Stimulated activated CD8-positive, alpha-beta memory T cell treated with anti-CD3 and anti-CD28 coated beads, Interleukin-7, amount 100 ng/mL, for 48 hours (primary cell): ENCODE data around the gene UROS.

Experiments used
- DNase-seq, 2 donors: peaks; one replicate each; pipeline ENCODE4 v3.0.0-alpha.2; 2020; ENCODE audit warnings: low read depth in 1 of 2; ENCODE audit errors: extremely low read depth in 1 of 2

The UROS gene

DNA sequence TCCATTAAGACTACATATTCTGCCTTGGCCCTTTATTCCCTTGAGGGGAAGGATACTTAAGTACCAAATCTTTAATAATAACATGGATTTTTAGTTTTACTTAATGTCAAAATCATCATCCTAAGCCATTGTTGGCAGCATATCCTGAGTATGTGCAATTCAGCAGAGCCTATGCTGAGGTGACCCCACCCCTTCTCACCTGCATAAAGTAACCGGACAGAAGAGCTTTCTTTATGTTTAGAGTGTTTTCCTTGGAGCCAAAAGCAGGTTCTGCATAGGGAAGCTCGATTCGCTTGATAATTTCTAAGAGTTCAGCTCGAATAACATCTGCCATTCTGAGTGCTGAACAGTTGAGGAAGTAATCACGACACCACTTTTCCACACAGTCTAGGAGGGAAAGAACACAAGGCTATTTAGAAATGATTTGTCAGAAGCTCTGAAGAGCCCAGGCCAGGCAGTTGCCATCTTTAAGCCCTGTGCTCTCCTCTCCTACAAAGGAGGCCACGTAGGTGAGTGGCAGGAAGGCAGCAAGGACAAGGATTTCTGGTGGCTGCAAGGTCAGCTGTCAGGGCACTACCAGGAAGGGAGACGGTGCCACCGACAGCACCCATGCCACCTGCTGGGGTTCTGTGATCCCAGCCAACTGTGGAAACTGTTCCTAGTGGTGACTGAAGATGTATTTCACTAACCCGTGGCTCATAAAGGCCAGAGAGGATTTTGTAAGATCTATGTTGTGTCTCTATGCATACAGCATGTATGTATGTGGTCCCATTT, 15.9 kb upstream of the UROS start:
- DNase-seq = no peak

DNA sequence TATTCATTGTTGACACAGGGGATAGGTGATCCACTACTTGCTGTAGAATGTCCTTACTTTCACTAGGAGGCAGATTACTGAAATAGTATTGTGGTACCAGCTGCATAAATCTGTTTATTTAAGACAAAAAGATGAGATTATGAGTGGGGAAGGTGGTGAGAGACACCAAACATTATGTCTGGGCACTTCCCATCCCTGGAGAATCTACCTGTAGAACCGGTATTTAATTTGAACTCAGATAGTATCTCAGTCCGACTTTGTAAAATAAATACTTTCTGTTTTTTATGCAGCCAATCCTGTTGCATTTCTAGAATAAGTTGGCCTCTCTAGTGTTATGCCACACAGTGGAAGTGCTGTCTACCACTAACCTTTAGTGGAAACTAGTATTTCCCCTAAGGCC, 13.7 kb upstream of the UROS start:
- no peak for DNase-seq

GRCh38 chr10:125828311-125828710, 5.3 kb upstream of the UROS start:
- no peak for DNase-seq

- DNase-seq = no peak
Measured at GRCh38 chr10:125827133-125827532, 4.1 kb upstream of the UROS start.

GRCh38 chr10:125824736-125825135, 1.7 kb upstream of the UROS start:
- DNase-seq = no peak

- DNase-seq = no peak
Measured at GRCh38 chr10:125823663-125824251, 699 bp upstream of the UROS start.

DNA sequence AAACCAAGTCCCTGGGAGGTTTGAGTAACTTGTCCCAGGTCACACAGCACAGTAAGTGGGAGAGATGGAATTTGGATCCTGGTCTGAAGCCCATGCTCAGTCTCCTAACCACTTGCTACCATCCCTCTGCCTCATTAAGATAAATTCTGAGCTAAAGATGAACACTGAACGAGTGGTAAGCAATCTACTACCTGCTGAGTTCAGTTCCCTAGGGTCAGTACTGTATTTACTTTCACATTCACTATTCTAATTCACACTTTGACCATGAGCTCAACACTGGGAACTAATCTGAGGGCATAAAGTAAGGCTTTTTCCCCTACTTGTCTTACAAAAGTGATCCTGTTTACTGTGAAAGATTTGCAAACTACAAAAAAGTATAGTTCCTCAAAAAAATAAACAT, 2.4 kb downstream of the UROS start:
- DNase-seq = no peak

GRCh38 chr10:125817337-125817946, 5.6 kb downstream of the UROS start:
- no peak for DNase-seq

- DNase-seq = no peak
Measured at GRCh38 chr10:125816548-125816947, 6.5 kb downstream of the UROS start.

DNA sequence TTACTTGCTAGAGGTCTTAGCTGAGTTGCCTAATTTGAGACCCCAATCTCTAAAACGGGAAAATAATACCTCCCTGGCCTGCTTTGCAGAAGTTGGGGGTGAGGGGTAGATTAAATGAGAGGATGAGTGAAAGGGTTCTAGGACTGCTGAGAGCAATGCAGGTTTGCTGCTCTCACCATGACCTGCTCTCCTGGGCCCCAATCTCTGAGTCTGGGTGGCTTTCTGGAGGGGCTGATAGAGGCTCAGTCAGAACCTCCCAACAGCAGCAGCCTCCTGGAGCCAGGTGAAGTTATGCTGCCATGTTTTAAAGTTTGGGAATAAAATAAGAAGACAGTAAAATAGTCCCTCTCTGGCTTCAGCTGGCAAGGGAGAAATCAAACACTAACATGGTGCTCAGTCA, 7.3 kb downstream of the UROS start:
- DNase-seq = no peak

DNA sequence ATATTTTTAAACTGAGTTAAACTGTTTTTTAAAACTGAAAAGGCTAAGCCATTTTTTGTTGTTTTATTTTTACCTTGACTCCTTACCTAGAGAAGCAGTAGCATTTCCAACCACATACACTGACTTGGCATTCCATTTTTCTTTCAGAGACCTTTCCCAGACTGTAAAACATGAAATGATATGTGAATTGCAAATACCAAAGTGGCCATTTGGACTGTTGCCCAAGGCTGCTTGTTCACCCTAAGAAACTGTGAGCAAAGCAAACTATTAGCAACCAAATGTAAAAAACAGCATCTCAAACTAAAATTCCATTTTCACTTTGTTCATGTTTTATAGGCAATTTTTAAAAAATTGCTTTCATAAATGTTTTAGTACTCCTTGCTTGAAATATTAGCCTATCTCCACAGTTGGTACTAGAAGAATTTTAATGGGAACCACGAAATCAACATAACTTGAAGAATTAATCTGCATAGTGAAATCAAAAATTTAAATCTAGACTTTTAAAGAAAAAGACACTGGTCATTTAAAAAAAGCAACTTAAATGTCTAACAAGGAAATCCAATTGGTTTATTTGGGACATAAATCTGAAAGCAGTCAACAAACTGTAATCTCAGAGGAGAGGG, 10.8 kb downstream of the UROS start:
- no peak for DNase-seq

DNA sequence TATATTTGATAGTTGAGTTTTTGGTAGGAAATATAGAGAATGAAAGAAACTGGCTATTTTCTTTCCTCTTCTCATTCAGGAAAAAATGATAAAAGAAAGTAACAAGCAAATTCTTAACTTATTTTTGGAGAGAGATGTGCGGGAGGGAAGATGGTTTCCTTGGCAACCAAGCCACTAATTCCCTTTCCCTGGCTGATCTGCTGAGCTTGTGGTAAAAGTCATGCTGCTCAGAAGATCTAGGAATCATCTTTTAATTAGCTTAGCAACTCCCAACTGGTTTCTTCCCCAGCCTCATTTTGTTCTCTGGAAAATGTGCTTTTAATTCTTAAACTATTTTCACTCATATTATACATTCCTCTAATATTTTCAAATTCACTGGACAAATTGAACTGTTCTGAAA, 11.8 kb downstream of the UROS start:
- DNase-seq = no peak

DNA sequence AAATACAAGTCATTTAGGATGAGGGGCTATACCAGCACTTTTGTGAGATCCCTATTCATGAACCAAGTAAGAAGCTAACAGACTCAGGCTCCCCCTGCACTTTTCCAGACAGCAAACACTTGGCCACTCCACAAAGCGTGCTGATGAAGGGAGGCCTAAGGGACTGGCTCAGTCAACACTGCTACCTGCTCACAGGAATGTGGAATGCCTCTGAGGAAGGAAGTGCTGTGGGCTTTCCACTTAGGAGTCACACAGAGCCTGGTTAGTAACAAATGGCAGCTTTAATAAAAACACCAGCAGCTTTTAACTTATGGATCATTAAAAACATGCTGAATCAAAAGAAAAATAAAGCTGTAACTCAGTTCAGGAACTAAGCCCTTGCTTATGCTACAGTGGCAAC, 15.0 kb downstream of the UROS start:
- no peak for DNase-seq

DNA sequence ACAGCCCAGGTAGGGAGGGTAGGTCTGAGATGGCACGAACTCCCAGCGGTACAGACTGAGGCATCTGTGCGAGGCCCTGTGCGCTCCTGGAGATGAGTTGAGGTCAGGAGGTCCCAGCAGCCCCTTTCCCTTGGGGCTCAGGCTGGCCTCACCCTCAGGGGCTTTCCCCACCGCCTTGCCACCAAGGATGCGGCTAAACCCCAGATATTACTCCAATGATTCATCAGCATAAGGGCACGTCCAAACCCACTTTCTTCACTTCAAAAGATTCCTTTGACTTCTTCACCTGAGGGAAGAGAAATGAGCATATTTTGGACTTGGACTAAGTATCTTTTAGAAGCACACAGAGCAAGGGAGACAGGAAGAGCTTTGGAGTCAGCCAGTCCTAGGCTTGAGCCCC, 20.3 kb downstream of the UROS start:
- no peak for DNase-seq

DNA sequence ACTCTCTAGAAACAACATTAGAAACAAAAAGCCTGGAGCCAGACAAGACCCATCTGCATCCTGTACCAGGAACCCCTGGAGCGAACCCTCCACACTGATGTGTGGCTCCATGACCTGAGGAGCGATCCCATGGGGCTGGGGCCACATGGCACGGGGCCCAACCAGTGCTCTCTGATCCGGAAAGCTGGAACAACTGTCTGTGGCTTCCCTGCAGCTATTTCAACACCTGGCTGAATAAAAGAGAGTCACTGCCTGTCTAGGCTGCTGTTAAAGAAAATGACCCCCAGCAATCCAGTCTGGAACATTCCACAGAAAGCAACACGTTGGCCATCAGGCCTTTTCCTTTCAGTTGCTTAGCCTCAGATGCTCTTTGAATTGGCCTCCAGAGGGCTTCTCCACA, 20.9 kb downstream of the UROS start:
- DNase-seq = no peak

GRCh38 chr10:125801574-125801973, 21.5 kb downstream of the UROS start:
- DNase-seq = no peak

DNA sequence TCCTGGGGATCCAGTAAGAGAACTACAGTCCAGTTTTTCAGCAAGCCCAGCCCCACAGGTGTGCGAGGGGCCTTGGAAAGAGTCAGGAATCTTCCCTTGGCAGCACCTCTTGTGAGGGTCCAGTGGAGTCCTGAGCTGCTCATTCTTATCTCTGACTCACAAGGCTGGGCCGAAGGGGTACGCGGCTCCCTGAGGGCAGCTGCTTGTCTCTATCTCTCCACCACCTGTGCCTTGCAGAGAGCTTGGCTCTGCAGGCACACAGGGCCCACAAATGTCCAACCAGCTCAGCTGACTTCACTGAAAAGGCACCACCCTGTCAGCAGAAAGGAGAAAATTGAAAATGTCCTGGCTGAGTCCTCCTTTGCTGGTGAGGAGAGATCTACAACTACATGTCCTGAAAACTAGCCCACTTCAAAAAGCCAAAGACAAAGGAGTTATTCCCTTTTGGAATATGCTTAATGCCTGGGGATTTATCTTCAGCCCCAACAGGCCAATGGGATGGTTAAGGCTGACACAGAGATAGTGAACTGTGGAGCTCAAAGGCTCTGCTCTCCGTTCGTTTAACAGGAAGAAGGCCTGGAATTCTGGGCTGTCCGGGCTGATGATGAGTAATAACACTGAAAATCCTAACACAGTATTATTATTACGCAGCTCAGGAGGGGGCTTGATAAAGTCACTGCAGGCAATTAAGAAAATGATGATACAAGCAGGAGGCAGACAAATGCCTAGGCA, 23.4 kb downstream of the UROS start:
- no peak for DNase-seq

DNA sequence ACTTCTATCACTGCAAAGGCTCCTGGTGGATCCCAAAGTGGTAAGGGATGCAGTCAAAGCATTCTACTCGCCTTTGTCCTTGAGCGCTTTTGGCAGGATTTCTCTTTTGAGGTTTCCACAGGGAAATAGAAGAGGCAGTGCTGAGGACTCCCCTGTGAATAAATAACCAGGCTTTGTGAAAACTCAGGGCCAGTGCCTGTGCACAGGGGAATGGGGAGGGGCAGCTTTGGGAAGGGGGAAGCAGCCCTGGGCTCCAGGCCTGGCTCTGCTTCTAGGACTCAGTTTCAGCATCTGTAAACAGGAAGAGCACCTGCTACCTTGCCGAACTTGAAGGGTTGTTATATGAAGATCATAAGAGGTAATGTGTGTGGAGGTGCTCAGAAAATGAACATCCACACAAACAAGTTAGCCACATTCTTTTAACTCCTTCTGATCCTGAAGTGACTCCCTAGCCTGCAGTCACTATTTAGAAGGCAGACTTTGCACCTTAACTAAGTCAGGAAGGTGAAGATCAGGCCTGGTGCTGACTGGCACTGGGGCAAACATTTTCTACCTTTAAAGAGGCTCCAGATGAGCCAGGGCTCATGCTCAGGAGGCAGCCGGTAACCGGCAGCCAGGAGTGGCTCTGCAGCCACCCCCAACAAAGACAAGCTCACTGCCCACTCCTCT, 24.9 kb downstream of the UROS start:
- DNase-seq = no peak

GRCh38 chr10:125797424-125797823, 25.6 kb downstream of the UROS start:
- no peak for DNase-seq

- DNase-seq = no peak
Measured at GRCh38 chr10:125795637-125796190, 27.3 kb downstream of the UROS start.
